GM21447 (cell line): Measurements from ENCODE around the gene MICAL3.
"Not testable (repeated sequence)": the region's sequence is repeated elsewhere in the genome, so short reads cannot be mapped to it uniquely, and the experiment has no call there.

Experiments used
- ATAC-seq: cut with Tn5 transposase; IDR thresholded peaks from one replicate; pipeline ENCODE4 v1.9.1; 2021; ENCODE audit not compliant: unreplicated experiment

MICAL3 gene

GRCh38 chr22:17939579-17939978, 84.8 kb downstream of the MICAL3 start:
- ATAC-seq: no peak

GRCh38 chr22:17939011-17939410, 85.3 kb downstream of the MICAL3 start:
- no peak for ATAC-seq

GRCh38 chr22:17938484-17938924, 85.9 kb downstream of the MICAL3 start:
- no peak for ATAC-seq

- not testable (repeated sequence) for ATAC-seq
Observed at GRCh38 chr22:17932457-17932856, 91.9 kb downstream of the MICAL3 start.

GRCh38 chr22:17931400-17931825, 92.9 kb downstream of the MICAL3 start:
- no peak for ATAC-seq

- ATAC-seq: no peak
Observed at GRCh38 chr22:17930455-17931313, 93.7 kb downstream of the MICAL3 start.

GRCh38 chr22:17929909-17930308, 94.5 kb downstream of the MICAL3 start:
- no peak for ATAC-seq

- ATAC-seq: no peak
Observed at GRCh38 chr22:17928391-17928790, 96.0 kb downstream of the MICAL3 start.

GRCh38 chr22:17927062-17927461, 97.3 kb downstream of the MICAL3 start:
- ATAC-seq: no peak

- ATAC-seq: no peak
Observed at GRCh38 chr22:17926516-17926915, 97.8 kb downstream of the MICAL3 start.

- ATAC-seq: no peak
Observed at GRCh38 chr22:17925431-17925841, 98.9 kb downstream of the MICAL3 start.

GRCh38 chr22:17924735-17925364, 99.5 kb downstream of the MICAL3 start:
- ATAC-seq: no peak

GRCh38 chr22:17924076-17924475, 100.3 kb downstream of the MICAL3 start:
- ATAC-seq: no peak

GRCh38 chr22:17922925-17923903, 101.1 kb downstream of the MICAL3 start:
- ATAC-seq: no peak

GRCh38 chr22:17921871-17922821, 102.2 kb downstream of the MICAL3 start:
- ATAC-seq: no peak

GRCh38 chr22:17920992-17921650, 103.2 kb downstream of the MICAL3 start:
- no peak for ATAC-seq

- ATAC-seq: no peak
Observed at GRCh38 chr22:17920145-17920605, 104.2 kb downstream of the MICAL3 start.

- ATAC-seq: no peak
Observed at GRCh38 chr22:17919276-17920144, 104.9 kb downstream of the MICAL3 start.
